ENCODE measurements around the gene CLCF1. TPM values are rescaled to one million over a fixed set of nuclear protein-coding genes. Genes with fewer than 3 reads are reported as not detected.

The CLCF1 gene
- total and polyA plus RNA-seq, 2 of the 13 experiments (the other 11 are each of a cell fraction or from before 2014, with no cell fraction given): 0.49 to 0.78 TPM

DNA sequence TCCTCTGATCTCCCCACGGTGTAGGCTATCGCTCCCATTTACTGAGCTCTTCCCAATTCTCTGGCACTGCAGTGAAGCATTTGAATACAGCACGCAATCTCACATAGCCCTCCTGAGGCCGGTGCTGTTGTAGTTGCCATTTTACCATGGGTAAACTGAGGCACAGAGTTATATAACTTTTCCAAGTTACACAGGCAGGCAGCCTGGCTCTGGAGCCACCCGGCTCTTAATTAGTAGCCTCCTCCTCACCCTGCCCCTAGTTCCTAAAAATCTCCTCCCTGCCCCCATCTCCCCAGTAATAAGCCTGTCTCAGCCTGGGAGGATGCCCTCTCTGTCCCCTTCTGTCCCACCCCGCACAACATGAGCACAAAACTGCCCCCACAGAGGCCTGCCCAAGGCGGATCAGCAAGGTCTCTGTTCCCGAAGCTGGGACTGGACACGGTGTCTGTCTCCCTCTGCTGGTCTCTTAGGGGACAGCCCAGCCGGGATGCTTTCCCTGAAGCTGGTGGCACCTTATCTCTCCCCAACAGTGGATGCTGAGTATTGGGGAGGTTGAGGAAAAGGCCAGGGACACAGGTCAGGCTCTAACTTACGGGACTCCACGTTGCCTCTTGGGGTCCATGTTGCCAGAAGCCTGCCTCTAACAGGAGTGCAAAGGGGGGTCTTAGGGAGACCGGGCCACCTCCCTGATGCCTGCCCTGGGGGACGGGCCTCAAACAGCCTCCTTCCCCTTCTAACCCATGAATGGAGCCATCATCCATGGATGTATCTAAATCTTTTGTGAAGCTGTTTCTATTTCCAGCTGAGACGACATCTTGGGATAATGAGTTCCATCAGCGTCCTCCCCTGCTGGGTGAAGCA, 9.1 kb upstream of the CLCF1 start (continued):
- TF ChIP-seq ZNF570 (CRISPR knock-in tag; IDR thresholded peaks at IDR 0.05; ENCODE audit: borderline replicate concordance) (no peak), NCOR1 (IDR thresholded peaks at IDR 0.05; ENCODE audit: borderline replicate concordance, low read length) (no peak), ZNF678 (CRISPR knock-in tag; IDR thresholded peaks at IDR 0.05) (no peak), ZMAT3 (CRISPR knock-in tag; conservative IDR thresholded peaks at IDR 0.05) (no peak), SMYD3 (CRISPR knock-in tag; IDR thresholded peaks at IDR 0.05) (no peak), NAIF1 (CRISPR knock-in tag; IDR thresholded peaks at IDR 0.05; ENCODE audit: borderline replicate concordance) (no peak), HES4 (CRISPR knock-in tag; IDR thresholded peaks at IDR 0.05; ENCODE audit: borderline replicate concordance) (no peak), ZNF180 (CRISPR knock-in tag; IDR thresholded peaks at IDR 0.05; ENCODE audit: borderline replicate concordance, low read depth) (no peak), ERF (CRISPR knock-in tag; IDR thresholded peaks at IDR 0.05) (no peak), PHF5A (CRISPR knock-in tag; IDR thresholded peaks at IDR 0.05; ENCODE audit: low read depth, unreplicated experiment) (no peak), NCOA5 (CRISPR knock-in tag; IDR thresholded peaks at IDR 0.05) (no peak), ARNT2 (CRISPR knock-in tag; IDR thresholded peaks at IDR 0.05; ENCODE audit: low read depth) (no peak), ZC3H4 (CRISPR knock-in tag; IDR thresholded peaks at IDR 0.05; ENCODE audit: borderline replicate concordance) (no peak), PTBP1 (IDR thresholded peaks at IDR 0.05; ENCODE audit: low read depth, low read length, poor library complexity, severe bottlenecking) (no peak), RCOR2 (CRISPR knock-in tag; IDR thresholded peaks at IDR 0.05) (no peak), FOXA3 (CRISPR knock-in tag; IDR thresholded peaks at IDR 0.05) (no peak), HDAC6 (IDR thresholded peaks at IDR 0.05; ENCODE audit: low read depth, low read length) (no peak), FIP1L1 (IDR thresholded peaks at IDR 0.05; ENCODE audit: borderline replicate concordance, insufficient read depth, low read depth, low read length) (no peak), ZNF550 (CRISPR knock-in tag; IDR thresholded peaks at IDR 0.05; ENCODE audit: borderline replicate concordance) (no peak), ATF7 (IDR thresholded peaks at IDR 0.05) (no peak), ATF7 (CRISPR knock-in tag; IDR thresholded peaks at IDR 0.05) (no peak)
- TF ChIP-seq, protein P1, sequence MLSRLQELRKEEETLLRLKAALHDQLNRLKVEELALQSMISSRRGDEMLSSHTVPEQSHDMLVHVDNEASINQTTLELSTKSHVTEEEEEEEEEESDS (CRISPR knock-in tag; IDR thresholded peaks at IDR 0.05; ENCODE audit: borderline replicate concordance): no peak
- TF ChIP-seq, protein P2, sequence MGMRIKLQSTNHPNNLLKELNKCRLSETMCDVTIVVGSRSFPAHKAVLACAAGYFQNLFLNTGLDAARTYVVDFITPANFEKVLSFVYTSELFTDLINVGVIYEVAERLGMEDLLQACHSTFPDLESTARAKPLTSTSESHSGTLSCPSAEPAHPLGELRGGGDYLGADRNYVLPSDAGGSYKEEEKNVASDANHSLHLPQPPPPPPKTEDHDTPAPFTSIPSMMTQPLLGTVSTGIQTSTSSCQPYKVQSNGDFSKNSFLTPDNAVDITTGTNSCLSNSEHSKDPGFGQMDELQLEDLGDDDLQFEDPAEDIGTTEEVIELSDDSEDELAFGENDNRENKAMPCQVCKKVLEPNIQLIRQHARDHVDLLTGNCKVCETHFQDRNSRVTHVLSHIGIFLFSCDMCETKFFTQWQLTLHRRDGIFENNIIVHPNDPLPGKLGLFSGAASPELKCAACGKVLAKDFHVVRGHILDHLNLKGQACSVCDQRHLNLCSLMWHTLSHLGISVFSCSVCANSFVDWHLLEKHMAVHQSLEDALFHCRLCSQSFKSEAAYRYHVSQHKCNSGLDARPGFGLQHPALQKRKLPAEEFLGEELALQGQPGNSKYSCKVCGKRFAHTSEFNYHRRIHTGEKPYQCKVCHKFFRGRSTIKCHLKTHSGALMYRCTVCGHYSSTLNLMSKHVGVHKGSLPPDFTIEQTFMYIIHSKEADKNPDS (CRISPR knock-in tag; IDR thresholded peaks at IDR 0.05): no peak
- TF ChIP-seq, protein P3, sequence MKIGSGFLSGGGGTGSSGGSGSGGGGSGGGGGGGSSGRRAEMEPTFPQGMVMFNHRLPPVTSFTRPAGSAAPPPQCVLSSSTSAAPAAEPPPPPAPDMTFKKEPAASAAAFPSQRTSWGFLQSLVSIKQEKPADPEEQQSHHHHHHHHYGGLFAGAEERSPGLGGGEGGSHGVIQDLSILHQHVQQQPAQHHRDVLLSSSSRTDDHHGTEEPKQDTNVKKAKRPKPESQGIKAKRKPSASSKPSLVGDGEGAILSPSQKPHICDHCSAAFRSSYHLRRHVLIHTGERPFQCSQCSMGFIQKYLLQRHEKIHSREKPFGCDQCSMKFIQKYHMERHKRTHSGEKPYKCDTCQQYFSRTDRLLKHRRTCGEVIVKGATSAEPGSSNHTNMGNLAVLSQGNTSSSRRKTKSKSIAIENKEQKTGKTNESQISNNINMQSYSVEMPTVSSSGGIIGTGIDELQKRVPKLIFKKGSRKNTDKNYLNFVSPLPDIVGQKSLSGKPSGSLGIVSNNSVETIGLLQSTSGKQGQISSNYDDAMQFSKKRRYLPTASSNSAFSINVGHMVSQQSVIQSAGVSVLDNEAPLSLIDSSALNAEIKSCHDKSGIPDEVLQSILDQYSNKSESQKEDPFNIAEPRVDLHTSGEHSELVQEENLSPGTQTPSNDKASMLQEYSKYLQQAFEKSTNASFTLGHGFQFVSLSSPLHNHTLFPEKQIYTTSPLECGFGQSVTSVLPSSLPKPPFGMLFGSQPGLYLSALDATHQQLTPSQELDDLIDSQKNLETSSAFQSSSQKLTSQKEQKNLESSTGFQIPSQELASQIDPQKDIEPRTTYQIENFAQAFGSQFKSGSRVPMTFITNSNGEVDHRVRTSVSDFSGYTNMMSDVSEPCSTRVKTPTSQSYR (CRISPR knock-in tag; IDR thresholded peaks at IDR 0.05; ENCODE audit: borderline replicate concordance): no peak
- TF ChIP-seq, protein P4, sequence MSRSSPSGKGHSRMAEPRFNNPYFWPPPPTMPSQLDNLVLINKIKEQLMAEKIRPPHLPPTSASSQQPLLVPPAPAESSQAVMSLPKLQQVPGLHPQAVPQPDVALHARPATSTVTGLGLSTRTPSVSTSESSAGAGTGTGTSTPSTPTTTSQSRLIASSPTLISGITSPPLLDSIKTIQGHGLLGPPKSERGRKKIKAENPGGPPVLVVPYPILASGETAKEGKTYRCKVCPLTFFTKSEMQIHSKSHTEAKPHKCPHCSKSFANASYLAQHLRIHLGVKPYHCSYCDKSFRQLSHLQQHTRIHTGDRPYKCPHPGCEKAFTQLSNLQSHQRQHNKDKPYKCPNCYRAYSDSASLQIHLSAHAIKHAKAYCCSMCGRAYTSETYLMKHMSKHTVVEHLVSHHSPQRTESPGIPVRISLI (CRISPR knock-in tag; IDR thresholded peaks at IDR 0.05; ENCODE audit: borderline replicate concordance): no peak

Data from HepG2 (cell line).